ENCODE data around the gene PIGM. TPM values are rescaled to one million over a fixed set of nuclear protein-coding genes. Genes with fewer than 3 reads are reported as not detected.

The PIGM gene
- total and polyA plus RNA-seq, 2 experiments from 2014 or later, result 5.0 TPM

- no peak for TF ChIP-seq ZNF462 (CRISPR knock-in tag; IDR thresholded peaks at IDR 0.05)
- TF ChIP-seq, protein P1, sequence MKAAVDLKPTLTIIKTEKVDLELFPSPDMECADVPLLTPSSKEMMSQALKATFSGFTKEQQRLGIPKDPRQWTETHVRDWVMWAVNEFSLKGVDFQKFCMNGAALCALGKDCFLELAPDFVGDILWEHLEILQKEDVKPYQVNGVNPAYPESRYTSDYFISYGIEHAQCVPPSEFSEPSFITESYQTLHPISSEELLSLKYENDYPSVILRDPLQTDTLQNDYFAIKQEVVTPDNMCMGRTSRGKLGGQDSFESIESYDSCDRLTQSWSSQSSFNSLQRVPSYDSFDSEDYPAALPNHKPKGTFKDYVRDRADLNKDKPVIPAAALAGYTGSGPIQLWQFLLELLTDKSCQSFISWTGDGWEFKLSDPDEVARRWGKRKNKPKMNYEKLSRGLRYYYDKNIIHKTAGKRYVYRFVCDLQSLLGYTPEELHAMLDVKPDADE (IDR thresholded peaks at IDR 0.05), result no peak
- TF ChIP-seq ZNF331 (CRISPR knock-in tag; IDR thresholded peaks at IDR 0.05; ENCODE audit: low read depth), result no peak
Measured at GRCh38 chr1:160025314-160025713, 6.5 kb downstream of the PIGM start (continued).

DNA sequence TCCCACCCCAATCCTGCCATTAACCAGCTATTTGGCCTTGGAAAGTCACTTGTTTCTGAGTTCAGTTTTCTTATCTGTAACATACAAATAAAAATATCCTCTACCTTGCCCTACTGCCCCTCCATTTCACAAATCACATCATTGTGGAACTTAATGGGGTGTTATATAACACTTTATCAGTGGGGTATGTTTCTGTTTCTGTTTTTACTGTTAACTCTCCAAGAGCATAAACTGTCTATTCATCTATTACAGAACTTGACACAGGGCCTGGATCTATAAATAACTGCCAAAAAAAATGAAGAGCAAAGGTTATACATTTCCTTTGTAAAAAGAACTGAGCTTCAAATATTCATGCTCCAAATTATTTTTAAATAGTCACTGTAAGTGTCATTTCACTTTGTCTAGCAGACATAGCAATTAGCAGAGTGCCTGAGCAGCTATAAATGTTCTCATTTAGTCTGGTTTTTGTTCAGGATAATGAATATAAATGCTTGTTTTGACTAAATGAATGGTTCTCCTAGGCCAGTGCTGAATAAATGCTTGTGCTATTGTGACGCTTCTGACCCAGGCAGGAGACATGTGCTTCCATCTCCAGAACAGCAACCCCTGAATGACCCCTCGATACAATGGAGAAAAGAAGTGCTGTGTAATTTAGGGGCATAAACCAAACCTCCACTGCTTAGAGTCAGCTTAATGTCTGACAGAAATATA lies 7.4 kb downstream of the PIGM start:
- Mint-ChIP-seq H3K4me3 (no peak overlapping the region), H3K9me3 (no peaks in the 10 kb centered on the region), H3K27ac (no peak overlapping the region), H3K27me3 (ENCODE audit: insufficient read depth, low read depth, poor library complexity) (no peaks in the 10 kb centered on the region), H3K4me1 (peaks cover 7% of the 10 kb centered on the region; the same call in 1 of the 3 replicates), H3K36me3 (ENCODE audit: low read depth) (0 out of 3 replicates have a peak, but pooled peaks cover 3% of the 10 kb centered on the region)
- Histone ChIP-seq H4K20me1 (replicated peaks; ENCODE audit: insufficient read depth) (no peaks in the 10 kb centered on the region), H3K4me3 (no peak overlapping the region), H3K27me3 (ENCODE audit: insufficient read depth) (no peaks in the 10 kb centered on the region), H3K27ac (ENCODE audit: low read depth) (no peak overlapping the region), H3K36me3 (ENCODE audit: insufficient read depth) (no peaks in the 10 kb centered on the region), H3K9me2 (ENCODE audit: insufficient read depth) (no peaks in the 10 kb centered on the region), H3F3A (replicated peaks; ENCODE audit: low read depth) (no peaks in the 10 kb centered on the region), H3K4me1 (ENCODE audit: insufficient read depth) (no peaks in the 10 kb centered on the region), H3K4me2 (no peak overlapping the region), H3K79me2 (replicated peaks; ENCODE audit: insufficient read depth) (peaks cover 10% of the 10 kb centered on the region), H2AFZ (no peak overlapping the region)
- ATAC-seq, result no peak
- DNase-seq (ENCODE audit: low spot score), result no peak
- TF ChIP-seq, protein P1 (IDR thresholded peaks at IDR 0.05), result no peak
- TF ChIP-seq STAT1 (IDR thresholded peaks at IDR 0.05; ENCODE audit: unreplicated experiment), result no peak
- TF ChIP-seq, protein P2, sequence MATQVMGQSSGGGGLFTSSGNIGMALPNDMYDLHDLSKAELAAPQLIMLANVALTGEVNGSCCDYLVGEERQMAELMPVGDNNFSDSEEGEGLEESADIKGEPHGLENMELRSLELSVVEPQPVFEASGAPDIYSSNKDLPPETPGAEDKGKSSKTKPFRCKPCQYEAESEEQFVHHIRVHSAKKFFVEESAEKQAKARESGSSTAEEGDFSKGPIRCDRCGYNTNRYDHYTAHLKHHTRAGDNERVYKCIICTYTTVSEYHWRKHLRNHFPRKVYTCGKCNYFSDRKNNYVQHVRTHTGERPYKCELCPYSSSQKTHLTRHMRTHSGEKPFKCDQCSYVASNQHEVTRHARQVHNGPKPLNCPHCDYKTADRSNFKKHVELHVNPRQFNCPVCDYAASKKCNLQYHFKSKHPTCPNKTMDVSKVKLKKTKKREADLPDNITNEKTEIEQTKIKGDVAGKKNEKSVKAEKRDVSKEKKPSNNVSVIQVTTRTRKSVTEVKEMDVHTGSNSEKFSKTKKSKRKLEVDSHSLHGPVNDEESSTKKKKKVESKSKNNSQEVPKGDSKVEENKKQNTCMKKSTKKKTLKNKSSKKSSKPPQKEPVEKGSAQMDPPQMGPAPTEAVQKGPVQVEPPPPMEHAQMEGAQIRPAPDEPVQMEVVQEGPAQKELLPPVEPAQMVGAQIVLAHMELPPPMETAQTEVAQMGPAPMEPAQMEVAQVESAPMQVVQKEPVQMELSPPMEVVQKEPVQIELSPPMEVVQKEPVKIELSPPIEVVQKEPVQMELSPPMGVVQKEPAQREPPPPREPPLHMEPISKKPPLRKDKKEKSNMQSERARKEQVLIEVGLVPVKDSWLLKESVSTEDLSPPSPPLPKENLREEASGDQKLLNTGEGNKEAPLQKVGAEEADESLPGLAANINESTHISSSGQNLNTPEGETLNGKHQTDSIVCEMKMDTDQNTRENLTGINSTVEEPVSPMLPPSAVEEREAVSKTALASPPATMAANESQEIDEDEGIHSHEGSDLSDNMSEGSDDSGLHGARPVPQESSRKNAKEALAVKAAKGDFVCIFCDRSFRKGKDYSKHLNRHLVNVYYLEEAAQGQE (IDR thresholded peaks at IDR 0.05; ENCODE audit: unreplicated experiment), result no peak

All from GM23338 (cell line).